ENCODE results near the gene GNB1L. TPM values are rescaled to one million over a fixed set of nuclear protein-coding genes. Genes with fewer than 3 reads are reported as not detected.

Gene GNB1L
- total and polyA plus RNA-seq, 9 of the 15 experiments (the other 6 are each of a cell fraction or from before 2014, with no cell fraction given): 0.56 to 50.5 (median 10.2) TPM

- TF ChIP-seq SUPT5H (IDR thresholded peaks at IDR 0.05) (no peak), ZNF717 (CRISPR knock-in tag; IDR thresholded peaks at IDR 0.05) (no peak), KLF10 (CRISPR knock-in tag; IDR thresholded peaks at IDR 0.05) (no peak), YY1 (IDR thresholded peaks at IDR 0.05; ENCODE audit: borderline replicate concordance in 1 of 3, control insufficient read depth in 1 of 3, extremely low read depth in 1 of 3, insufficient read depth in 3 of 3, insufficient read length in 1 of 3, insufficient replicate concordance in 2 of 3, low read depth in 1 of 3, low read length in 2 of 3) (peak in 1 of 3 experiments; percentile 52), ZBTB8A (IDR thresholded peaks at IDR 0.05; ENCODE audit: partially characterized antibody) (no peak), MCM3 (IDR thresholded peaks at IDR 0.05) (no peak), BMI1 (IDR thresholded peaks at IDR 0.05; ENCODE audit: low read length) (no peak), CBX5 (IDR thresholded peaks at IDR 0.05; ENCODE audit: borderline replicate concordance, low read depth) (peak; percentile 86; the same call in 1 of the 2 replicates), ZMIZ1 (IDR thresholded peaks at IDR 0.05; ENCODE audit: low read depth in 2 of 2, low read length in 2 of 2) (peak; percentile 44 to 55; a peak in 2 of 4 replicates), ARID1B (IDR thresholded peaks at IDR 0.05) (no peak; the same call in 1 of the 2 replicates), PHTF2 (CRISPR knock-in tag; IDR thresholded peaks at IDR 0.05) (no peak), CHD2 (IDR thresholded peaks at IDR 0.05; ENCODE audit: low read depth, low read length) (no peak), ZNF431 (CRISPR knock-in tag; IDR thresholded peaks at IDR 0.05) (no peak)
- TF ChIP-seq, protein P1, sequence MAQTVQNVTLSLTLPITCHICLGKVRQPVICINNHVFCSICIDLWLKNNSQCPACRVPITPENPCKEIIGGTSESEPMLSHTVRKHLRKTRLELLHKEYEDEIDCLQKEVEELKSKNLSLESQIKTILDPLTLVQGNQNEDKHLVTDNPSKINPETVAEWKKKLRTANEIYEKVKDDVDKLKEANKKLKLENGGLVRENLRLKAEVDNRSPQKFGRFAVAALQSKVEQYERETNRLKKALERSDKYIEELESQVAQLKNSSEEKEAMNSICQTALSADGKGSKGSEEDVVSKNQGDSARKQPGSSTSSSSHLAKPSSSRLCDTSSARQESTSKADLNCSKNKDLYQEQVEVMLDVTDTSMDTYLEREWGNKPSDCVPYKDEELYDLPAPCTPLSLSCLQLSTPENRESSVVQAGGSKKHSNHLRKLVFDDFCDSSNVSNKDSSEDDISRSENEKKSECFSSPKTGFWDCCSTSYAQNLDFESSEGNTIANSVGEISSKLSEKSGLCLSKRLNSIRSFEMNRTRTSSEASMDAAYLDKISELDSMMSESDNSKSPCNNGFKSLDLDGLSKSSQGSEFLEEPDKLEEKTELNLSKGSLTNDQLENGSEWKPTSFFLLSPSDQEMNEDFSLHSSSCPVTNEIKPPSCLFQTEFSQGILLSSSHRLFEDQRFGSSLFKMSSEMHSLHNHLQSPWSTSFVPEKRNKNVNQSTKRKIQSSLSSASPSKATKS (CRISPR knock-in tag; IDR thresholded peaks at IDR 0.05): no peak
- TF ChIP-seq, protein P2, sequence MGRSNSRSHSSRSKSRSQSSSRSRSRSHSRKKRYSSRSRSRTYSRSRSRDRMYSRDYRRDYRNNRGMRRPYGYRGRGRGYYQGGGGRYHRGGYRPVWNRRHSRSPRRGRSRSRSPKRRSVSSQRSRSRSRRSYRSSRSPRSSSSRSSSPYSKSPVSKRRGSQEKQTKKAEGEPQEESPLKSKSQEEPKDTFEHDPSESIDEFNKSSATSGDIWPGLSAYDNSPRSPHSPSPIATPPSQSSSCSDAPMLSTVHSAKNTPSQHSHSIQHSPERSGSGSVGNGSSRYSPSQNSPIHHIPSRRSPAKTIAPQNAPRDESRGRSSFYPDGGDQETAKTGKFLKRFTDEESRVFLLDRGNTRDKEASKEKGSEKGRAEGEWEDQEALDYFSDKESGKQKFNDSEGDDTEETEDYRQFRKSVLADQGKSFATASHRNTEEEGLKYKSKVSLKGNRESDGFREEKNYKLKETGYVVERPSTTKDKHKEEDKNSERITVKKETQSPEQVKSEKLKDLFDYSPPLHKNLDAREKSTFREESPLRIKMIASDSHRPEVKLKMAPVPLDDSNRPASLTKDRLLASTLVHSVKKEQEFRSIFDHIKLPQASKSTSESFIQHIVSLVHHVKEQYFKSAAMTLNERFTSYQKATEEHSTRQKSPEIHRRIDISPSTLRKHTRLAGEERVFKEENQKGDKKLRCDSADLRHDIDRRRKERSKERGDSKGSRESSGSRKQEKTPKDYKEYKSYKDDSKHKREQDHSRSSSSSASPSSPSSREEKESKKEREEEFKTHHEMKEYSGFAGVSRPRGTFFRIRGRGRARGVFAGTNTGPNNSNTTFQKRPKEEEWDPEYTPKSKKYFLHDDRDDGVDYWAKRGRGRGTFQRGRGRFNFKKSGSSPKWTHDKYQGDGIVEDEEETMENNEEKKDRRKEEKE (IDR thresholded peaks at IDR 0.05; ENCODE audit: borderline replicate concordance in 1 of 2, control insufficient read depth in 1 of 2, low read depth in 2 of 2, low read length in 1 of 2): no peak
- TF ChIP-seq, protein P3, sequence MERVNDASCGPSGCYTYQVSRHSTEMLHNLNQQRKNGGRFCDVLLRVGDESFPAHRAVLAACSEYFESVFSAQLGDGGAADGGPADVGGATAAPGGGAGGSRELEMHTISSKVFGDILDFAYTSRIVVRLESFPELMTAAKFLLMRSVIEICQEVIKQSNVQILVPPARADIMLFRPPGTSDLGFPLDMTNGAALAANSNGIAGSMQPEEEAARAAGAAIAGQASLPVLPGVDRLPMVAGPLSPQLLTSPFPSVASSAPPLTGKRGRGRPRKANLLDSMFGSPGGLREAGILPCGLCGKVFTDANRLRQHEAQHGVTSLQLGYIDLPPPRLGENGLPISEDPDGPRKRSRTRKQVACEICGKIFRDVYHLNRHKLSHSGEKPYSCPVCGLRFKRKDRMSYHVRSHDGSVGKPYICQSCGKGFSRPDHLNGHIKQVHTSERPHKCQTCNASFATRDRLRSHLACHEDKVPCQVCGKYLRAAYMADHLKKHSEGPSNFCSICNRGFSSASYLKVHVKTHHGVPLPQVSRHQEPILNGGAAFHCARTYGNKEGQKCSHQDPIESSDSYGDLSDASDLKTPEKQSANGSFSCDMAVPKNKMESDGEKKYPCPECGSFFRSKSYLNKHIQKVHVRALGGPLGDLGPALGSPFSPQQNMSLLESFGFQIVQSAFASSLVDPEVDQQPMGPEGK (CRISPR knock-in tag; IDR thresholded peaks at IDR 0.05; ENCODE audit: borderline replicate concordance): no peak
Measured at GRCh38 chr22:19756288-19757128, 98.2 kb downstream of the GNB1L start (continued).
